Liver (tissue), 9 donors: ENCODE data around the gene PRKAR1B. TPM values are rescaled to one million over a fixed set of nuclear protein-coding genes. Genes with fewer than 3 reads are reported as not detected.

Experiments
- DNase-seq: peaks from one replicate; pipeline ENCODE4 v3.0.0-alpha.2; 2017; ENCODE audit warnings: low spot score
- H3K27ac ChIP-seq, 2 donors: one replicate each; pipeline ENCODE4 v1.7.0; 2013; ENCODE audit warnings: inconsistent platforms in 2 of 2, low read length in 2 of 2, control low read depth in 1 of 2, low read depth in 1 of 2, mild to moderate bottlenecking in 1 of 2
- H3K27me3 ChIP-seq, 4 donors: one replicate each; pipeline versions ENCODE4 v1.6.1 to v1.7.0; 2013; ENCODE audit warnings: low read length in 3 of 4, inconsistent platforms in 1 of 4, mild to moderate bottlenecking in 1 of 4, moderate library complexity in 1 of 4; ENCODE audit not compliant: control insufficient read depth in 4 of 4, insufficient read depth in 4 of 4
- H3K36me3 ChIP-seq, 4 donors: one replicate each; pipeline versions ENCODE4 v1.6.1 to v1.7.0; 2013; ENCODE audit warnings: low read length in 3 of 4, mild to moderate bottlenecking in 3 of 4, low read depth in 1 of 4, moderate library complexity in 1 of 4; ENCODE audit not compliant: control insufficient read depth in 4 of 4, insufficient read depth in 3 of 4
- H3K4me1 ChIP-seq, 4 donors: one replicate each; pipeline versions ENCODE4 v1.6.1 to v1.7.0; 2013; ENCODE audit warnings: low read length in 3 of 4, mild to moderate bottlenecking in 3 of 4, moderate library complexity in 1 of 4; ENCODE audit not compliant: control insufficient read depth in 4 of 4, insufficient read depth in 4 of 4
- H3K4me3 ChIP-seq, 3 donors: one replicate each; pipeline versions ENCODE4 v1.6.1 to v1.7.0; 2013; ENCODE audit warnings: low read length in 3 of 3, control low read depth in 1 of 3, low read depth in 1 of 3, mild to moderate bottlenecking in 1 of 3
- H3K9ac ChIP-seq, 2 donors: one replicate each; pipeline ENCODE4 v1.7.0; 2013; ENCODE audit warnings: low read length in 2 of 2, mild to moderate bottlenecking in 2 of 2, moderate library complexity in 2 of 2, control low read depth in 1 of 2, low read depth in 1 of 2
- H3K9me3 ChIP-seq, 4 donors: one replicate each; pipeline versions ENCODE4 v1.6.1 to v1.7.0; 2013; ENCODE audit warnings: low read length in 3 of 4; ENCODE audit not compliant: control insufficient read depth in 4 of 4
- CTCF ChIP-seq: fragments of 150-350 bp; IDR thresholded peaks from 2 replicates; pipeline ENCODE4 v1.5.1; 2017; ENCODE audit warnings: improper control_type of control experiment, low read depth, low read length; ENCODE audit not compliant: missing input control
- EGR1 ChIP-seq, 2 donors: IDR thresholded peaks; 2 replicates each; pipeline ENCODE4 v1.6.1; 2016 to 2018; ENCODE audit warnings: antibody characterized with exemption in 2 of 2, low read depth in 2 of 2
- FOXA1 ChIP-seq: IDR thresholded peaks from 2 replicates; pipeline ENCODE4 v1.6.1; 2016; ENCODE audit warnings: antibody characterized with exemption
- FOXA2 ChIP-seq: IDR thresholded peaks from 2 replicates; pipeline ENCODE4 v1.6.1; 2016; ENCODE audit warnings: antibody characterized with exemption
- GABPA ChIP-seq, 2 donors: IDR thresholded peaks in 1 of 2; conservative IDR thresholded peaks in 1 of 2; 2 replicates each; pipeline ENCODE4 v1.6.1; 2016; ENCODE audit warnings: antibody characterized with exemption in 2 of 2, mild to moderate bottlenecking in 1 of 2, moderate library complexity in 1 of 2
- HNF4A ChIP-seq, 2 donors: conservative IDR thresholded peaks; 2 replicates each; pipeline ENCODE4 v1.6.1; 2016; ENCODE audit warnings: antibody characterized with exemption in 2 of 2, mild to moderate bottlenecking in 2 of 2
- HNF4G ChIP-seq: IDR thresholded peaks from 2 replicates; pipeline ENCODE4 v1.6.1; 2016; ENCODE audit warnings: antibody characterized with exemption
- JUND ChIP-seq, 2 donors: IDR thresholded peaks; 2 replicates each; pipeline ENCODE4 v1.6.1; 2016; ENCODE audit warnings: antibody characterized with exemption in 2 of 2
- MAX ChIP-seq: IDR thresholded peaks from 2 replicates; pipeline ENCODE4 v1.6.1; 2016; ENCODE audit warnings: antibody characterized with exemption
- NR2F2 ChIP-seq: IDR thresholded peaks from 2 replicates; pipeline ENCODE4 v1.6.1; 2016; ENCODE audit warnings: antibody characterized with exemption
- RAD21 ChIP-seq, 2 donors: IDR thresholded peaks; 2 replicates each; pipeline ENCODE4 v1.6.1; 2016; ENCODE audit warnings: antibody characterized with exemption in 2 of 2, mild to moderate bottlenecking in 2 of 2
- RXRA ChIP-seq, 2 donors: IDR thresholded peaks; 2 replicates each; pipeline ENCODE4 v1.6.1; 2017 to 2018; ENCODE audit warnings: antibody characterized with exemption in 2 of 2, mild to moderate bottlenecking in 1 of 2
- SP1 ChIP-seq: IDR thresholded peaks from 2 replicates; pipeline ENCODE4 v1.6.1; 2018; ENCODE audit warnings: antibody characterized with exemption, mild to moderate bottlenecking
- TAF1 ChIP-seq: conservative IDR thresholded peaks from 2 replicates; pipeline ENCODE4 v1.6.1; 2016; ENCODE audit warnings: antibody characterized with exemption, mild to moderate bottlenecking
- YY1 ChIP-seq: IDR thresholded peaks from 2 replicates; pipeline ENCODE4 v1.6.1; 2016; ENCODE audit warnings: antibody characterized with exemption, mild to moderate bottlenecking
- ZBTB33 ChIP-seq: IDR thresholded peaks from 2 replicates; pipeline ENCODE4 v1.6.1; 2016; ENCODE audit warnings: antibody characterized with exemption
- WGBS: extraction: QIAGEN DNeasy Blood & Tissue Kit; methylation state at CpG from one replicate; pipeline ENCODE4 v1.1.7; 2013; 5-methylcytosine and 5-hydroxymethylcytosine counted together
- polyA plus RNA-seq, 2 donors: library from polyadenylated mRNA; stranded (reverse) in 1 of 2; unstranded in 1 of 2; fragments of 200-250 nt in 1 of 2; fragments of >200 nt in 1 of 2; fragmentation: Nextera tagmentation in 1 of 2; extraction: Ambion mirVana in 1 of 2; gene quantifications; one replicate each; pipeline versions ENCODE4 v1.2.1 to v1.2.3, GENCODE V29; 2013 to 2015
- total RNA-seq, 2 donors: library from RNA; depleted of rRNA; stranded (reverse); fragments of >200 nt; gene quantifications; one replicate each; pipeline ENCODE4 v1.2.3, GENCODE V29; 2014
- TF ChIP-seq, protein P1 (sequence below): IDR thresholded peaks from 2 replicates; pipeline ENCODE4 v1.6.1; 2016; ENCODE audit warnings: antibody characterized with exemption, mild to moderate bottlenecking
- TF ChIP-seq, protein P2 (sequence below): IDR thresholded peaks from 2 replicates; pipeline ENCODE4 v1.6.1; 2016; ENCODE audit warnings: antibody characterized with exemption
- donor health status: healthy.
- donor health status: healthy.
- donor health status: healthy.
- donor health status: healthy.
- donor health status: healthy.

Gene PRKAR1B
- total and polyA plus RNA-seq, 4 donors = 11.1 to 14.4 (median 12.4) TPM

GRCh38 chr7:582931-583330 lies 144.2 kb downstream of the PRKAR1B start:
- Histone ChIP-seq H3K4me3 (no peak overlapping the region), H3K4me1 (no peaks in the 10 kb centered on the region), H3K27ac (no peak overlapping the region), H3K9ac (no peak overlapping the region), H3K27me3 (no peaks in the 10 kb centered on the region), H3K9me3 (no peaks in the 10 kb centered on the region), H3K36me3 (peaks cover 0 to 4% (median 2%) of the 10 kb centered on the region in 4 donors)
- DNase-seq = no peak
- TF ChIP-seq ZBTB33 (no peak), FOXA1 (no peak), HNF4G (no peak), TAF1 (no peak), FOXA2 (no peak), RXRA (IDR thresholded peaks at IDR 0.05) (no peak)
- WGBS = 97% methylated on average over 23 of the region's 23 CpGs

- Histone ChIP-seq H3K9ac (no peak overlapping the region), H3K4me1 (no peaks in the 10 kb centered on the region), H3K27me3 (no peaks in the 10 kb centered on the region), H3K36me3 (peaks cover 0 to 7% (median 2%) of the 10 kb centered on the region in 4 donors), H3K4me3 (no peak overlapping the region), H3K27ac (no peak overlapping the region), H3K9me3 (no peaks in the 10 kb centered on the region)
- no peak for TF ChIP-seq FOXA2
- TF ChIP-seq SP1 = no peak
- no peak for TF ChIP-seq ZBTB33
- no peak for TF ChIP-seq JUND (IDR thresholded peaks at IDR 0.05)
- no peak for TF ChIP-seq RAD21 (IDR thresholded peaks at IDR 0.05)
- TF ChIP-seq MAX = no peak
- no peak for TF ChIP-seq YY1
- TF ChIP-seq, protein P1, sequence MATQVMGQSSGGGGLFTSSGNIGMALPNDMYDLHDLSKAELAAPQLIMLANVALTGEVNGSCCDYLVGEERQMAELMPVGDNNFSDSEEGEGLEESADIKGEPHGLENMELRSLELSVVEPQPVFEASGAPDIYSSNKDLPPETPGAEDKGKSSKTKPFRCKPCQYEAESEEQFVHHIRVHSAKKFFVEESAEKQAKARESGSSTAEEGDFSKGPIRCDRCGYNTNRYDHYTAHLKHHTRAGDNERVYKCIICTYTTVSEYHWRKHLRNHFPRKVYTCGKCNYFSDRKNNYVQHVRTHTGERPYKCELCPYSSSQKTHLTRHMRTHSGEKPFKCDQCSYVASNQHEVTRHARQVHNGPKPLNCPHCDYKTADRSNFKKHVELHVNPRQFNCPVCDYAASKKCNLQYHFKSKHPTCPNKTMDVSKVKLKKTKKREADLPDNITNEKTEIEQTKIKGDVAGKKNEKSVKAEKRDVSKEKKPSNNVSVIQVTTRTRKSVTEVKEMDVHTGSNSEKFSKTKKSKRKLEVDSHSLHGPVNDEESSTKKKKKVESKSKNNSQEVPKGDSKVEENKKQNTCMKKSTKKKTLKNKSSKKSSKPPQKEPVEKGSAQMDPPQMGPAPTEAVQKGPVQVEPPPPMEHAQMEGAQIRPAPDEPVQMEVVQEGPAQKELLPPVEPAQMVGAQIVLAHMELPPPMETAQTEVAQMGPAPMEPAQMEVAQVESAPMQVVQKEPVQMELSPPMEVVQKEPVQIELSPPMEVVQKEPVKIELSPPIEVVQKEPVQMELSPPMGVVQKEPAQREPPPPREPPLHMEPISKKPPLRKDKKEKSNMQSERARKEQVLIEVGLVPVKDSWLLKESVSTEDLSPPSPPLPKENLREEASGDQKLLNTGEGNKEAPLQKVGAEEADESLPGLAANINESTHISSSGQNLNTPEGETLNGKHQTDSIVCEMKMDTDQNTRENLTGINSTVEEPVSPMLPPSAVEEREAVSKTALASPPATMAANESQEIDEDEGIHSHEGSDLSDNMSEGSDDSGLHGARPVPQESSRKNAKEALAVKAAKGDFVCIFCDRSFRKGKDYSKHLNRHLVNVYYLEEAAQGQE = no peak
- TF ChIP-seq FOXA1 = no peak
- TF ChIP-seq EGR1 (IDR thresholded peaks at IDR 0.05; ENCODE audit: low read depth in 2 of 2) = no peak
- TF ChIP-seq, protein P2, sequence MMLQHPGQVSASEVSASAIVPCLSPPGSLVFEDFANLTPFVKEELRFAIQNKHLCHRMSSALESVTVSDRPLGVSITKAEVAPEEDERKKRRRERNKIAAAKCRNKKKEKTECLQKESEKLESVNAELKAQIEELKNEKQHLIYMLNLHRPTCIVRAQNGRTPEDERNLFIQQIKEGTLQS = no peak
- no peak for TF ChIP-seq HNF4A (conservative IDR thresholded peaks at IDR 0.05)
- no peak for TF ChIP-seq NR2F2
- TF ChIP-seq TAF1 = no peak
- no peak for TF ChIP-seq HNF4G
- TF ChIP-seq RXRA (IDR thresholded peaks at IDR 0.05) = no peak
- TF ChIP-seq GABPA (IDR thresholded peaks at IDR 0.05 in 1 of 2, conservative IDR thresholded peaks at IDR 0.05 in 1 of 2) = no peak
- TF ChIP-seq CTCF = no peak
- 98% methylated on average over 43 of the region's 43 CpGs for WGBS
- DNase-seq = no peak
Observed at GRCh38 chr7:582081-582835, 144.8 kb downstream of the PRKAR1B start.
